GM18858 (cell line): ENCODE measurements around the gene GOLPH3L.
"Not testable (repeated sequence)": the region's sequence is repeated elsewhere in the genome, so short reads cannot be mapped to it uniquely, and the experiment has no call there.

ENCODE experiments used
- ATAC-seq: cut with Tn5 transposase; IDR thresholded peaks from one replicate; pipeline ENCODE4 v1.9.1; 2021; ENCODE audit not compliant: unreplicated experiment

Gene GOLPH3L

GRCh38 chr1:150696995-150697927 is at the start of gene GOLPH3L:
Gene GOLPH3L, minus strand, starts transcription at chr1:150697154. Its CDS starts 2,316 bp downstream, at chr1:150694838.
- peak; percentile 90 for ATAC-seq

GRCh38 chr1:150730130-150730721 is 33.3 kb upstream of the GOLPH3L start:
- no peak for ATAC-seq

DNA sequence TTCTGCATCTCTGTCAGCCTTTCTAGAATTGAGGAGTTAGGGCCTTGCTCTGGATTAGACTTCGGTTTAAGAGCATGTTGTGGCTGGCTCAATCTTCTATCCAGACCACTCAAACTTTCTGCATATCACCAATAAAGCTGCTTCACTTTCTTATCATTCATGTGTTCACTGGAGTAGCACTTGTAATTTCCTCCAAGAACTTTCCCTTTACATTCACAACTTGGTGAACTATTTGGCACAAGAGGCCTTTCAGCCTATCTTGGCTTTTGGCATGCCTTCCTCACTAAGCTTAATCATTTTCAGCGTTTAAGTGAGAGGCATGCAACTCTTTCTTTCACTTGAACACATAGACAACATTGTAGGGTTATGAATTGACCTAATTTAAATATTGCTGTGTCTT is 27.4 kb upstream of the GOLPH3L start:
- no peak for ATAC-seq

DNA sequence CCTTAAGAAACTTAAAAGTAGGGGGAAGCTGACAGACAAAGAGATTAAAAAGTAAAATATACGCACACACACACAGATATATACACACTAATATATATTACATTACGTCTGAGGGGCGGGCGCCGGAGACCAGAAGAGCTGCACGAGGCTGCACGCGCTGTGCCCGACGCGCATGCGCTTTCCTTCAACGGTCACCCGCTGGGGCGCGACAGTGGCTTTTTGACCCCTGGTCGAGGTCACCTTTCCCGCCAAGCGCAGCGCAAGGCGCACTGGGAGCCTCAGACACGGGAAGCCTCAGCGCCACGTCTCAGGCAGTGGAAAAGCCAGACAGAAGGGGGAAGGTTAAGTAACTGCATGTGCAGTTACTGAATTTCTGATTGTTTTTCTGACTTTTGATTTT is 23.7 kb upstream of the GOLPH3L start, which contains the start of gene HORMAD1:
HORMAD1 (minus strand) TSS at position 193 of the 400 bp plus-strand sequence. CDS start 1,390 bp downstream, outside the sequence.
- ATAC-seq: no peak

- ATAC-seq: no peak
Observed at GRCh38 chr1:150720098-150720497, 23.1 kb upstream of the GOLPH3L start.

DNA sequence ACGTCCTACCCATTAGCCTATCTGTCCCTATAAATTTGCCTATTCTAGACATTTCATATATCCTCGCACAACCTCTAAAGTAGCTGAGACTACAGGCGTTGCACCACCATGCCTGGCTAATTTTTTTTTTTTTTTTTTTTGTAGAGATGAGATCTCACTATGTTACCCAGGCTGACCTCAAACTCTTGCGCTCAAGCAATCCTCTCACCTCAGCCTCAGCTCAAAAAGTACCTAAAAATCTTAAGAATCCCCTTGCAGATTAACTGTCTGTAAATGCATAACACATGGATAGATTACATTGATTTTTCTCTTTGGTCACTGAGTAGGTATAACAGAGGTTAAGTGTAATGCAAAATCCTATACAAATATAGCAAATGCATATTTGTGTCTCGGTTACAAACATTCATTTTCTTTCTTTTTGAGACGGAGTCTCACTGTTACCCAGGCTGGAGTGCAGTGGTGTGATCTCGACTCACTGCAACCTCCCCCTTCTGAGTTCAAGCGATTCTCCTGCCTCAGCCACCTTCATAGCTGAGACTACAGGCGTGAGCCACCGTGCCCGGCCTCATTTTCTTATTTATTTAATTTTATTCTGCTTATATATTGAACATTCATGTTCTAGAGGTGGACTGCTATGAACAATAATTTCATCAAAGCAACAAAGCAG is 21.4 kb upstream of the GOLPH3L start:
- no peak for ATAC-seq

DNA sequence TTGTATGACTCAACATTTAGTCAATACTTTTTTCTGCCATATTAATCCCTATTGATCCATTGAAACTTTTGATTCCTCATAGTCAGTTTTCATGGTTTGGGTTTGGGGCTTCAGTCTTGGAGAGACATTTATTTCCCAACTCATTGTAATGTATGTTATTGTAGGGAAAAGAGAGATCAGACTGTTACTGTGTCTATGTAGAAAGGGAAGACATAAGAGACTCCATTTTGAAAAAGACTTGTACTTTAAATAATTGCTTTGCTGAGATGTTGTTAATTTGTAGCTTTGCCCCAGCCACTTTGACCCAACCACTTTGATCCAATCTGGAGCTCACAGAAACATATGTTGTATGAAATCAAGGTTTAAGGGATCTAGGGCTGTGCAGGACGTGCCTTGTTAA is 12.1 kb upstream of the GOLPH3L start:
- ATAC-seq: not testable (repeated sequence)

- peak; percentile 53 for ATAC-seq
Observed at GRCh38 chr1:150708595-150708994, 11.6 kb upstream of the GOLPH3L start.

GRCh38 chr1:150706091-150706490 is 9.1 kb upstream of the GOLPH3L start:
- no peak for ATAC-seq

GRCh38 chr1:150703427-150703826 is 6.5 kb upstream of the GOLPH3L start:
- ATAC-seq: no peak

- ATAC-seq: no peak
Observed at GRCh38 chr1:150696590-150696989, 364 bp downstream of the GOLPH3L start.

DNA sequence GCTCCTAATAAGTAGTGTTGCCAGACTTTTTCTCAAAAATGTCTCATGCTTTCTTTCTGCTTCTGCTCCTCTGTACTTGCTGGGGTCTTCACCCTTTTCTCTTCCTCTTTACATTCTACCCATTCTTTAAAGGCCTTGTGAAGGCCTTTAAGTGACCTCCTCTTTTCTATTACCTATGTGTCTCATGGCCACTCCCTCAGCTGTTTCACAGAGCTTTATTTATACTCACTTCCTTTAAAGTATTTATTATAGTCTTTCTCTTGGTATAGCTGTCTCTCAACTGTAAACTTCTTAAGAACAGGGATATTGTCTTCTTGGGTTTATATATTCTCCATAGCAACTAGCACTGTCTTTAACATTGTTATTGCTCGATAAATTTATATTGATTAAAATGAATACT is 792 bp downstream of the GOLPH3L start:
- ATAC-seq: no peak

- ATAC-seq: no peak
Observed at GRCh38 chr1:150695561-150695960, 1.4 kb downstream of the GOLPH3L start.

GRCh38 chr1:150692720-150693119 is 4.2 kb downstream of the GOLPH3L start:
- ATAC-seq: no peak

- ATAC-seq: no peak
Observed at GRCh38 chr1:150688763-150689162, 8.2 kb downstream of the GOLPH3L start.

GRCh38 chr1:150686275-150686674 is 10.7 kb downstream of the GOLPH3L start:
- ATAC-seq: no peak

GRCh38 chr1:150683914-150684313 is 13.0 kb downstream of the GOLPH3L start:
- ATAC-seq: no peak

DNA sequence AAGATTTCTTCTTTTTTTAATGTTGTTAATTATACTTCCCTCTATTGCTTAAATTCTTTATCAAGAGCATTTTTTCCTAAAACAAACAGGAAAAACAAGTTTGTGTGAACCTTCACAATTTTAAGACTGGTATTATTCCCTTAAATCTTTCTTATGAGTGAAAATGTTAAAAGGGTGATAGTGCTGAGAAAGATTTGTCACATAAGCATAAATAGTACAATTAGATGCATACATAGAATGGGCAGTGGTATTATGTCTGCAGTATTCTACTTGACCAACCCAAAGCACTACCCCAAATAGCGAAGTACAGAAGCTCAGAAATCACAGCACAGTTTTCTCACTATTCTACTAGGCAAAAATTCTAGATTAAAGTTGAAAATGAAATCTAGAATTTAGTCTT is 18.0 kb downstream of the GOLPH3L start:
- no peak for ATAC-seq

DNA sequence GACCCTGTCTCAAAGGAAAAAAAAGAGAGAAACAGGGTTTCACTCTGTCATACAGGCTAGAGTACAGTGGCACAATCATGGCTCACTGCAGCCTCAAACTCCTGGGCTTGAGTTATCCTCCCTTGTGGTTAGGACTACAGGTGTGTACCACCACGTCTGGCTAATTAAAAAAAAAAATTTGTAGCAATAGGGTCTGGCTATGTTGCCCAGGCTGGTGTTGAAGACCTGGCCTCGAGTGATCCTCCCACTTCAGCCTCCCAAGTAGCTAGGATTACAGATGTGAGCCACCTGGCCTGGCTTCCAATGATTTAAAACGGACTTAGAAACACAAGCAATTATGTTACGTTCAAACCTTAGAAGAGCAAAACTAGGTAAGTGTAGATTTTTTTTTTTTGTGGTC is 22.1 kb downstream of the GOLPH3L start:
- no peak for ATAC-seq

DNA sequence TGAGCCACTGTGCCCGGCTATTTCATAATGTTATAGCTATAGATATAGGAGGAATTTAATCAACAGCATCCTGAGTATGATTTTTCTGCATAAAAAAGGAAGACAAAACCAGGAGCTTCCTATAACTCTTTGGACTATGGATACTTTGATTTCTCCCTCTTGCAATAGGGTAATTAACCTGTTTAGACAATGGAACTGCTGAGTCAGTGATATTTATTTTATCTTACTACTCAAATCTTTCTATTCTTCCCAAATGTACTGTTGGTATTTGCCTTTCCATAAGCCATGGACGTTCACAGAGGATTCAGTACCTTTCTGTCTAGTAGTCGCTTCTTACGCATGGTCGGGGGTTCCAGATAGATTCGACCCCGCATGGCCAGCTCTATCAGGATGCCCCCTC is 33.6 kb downstream of the GOLPH3L start:
- no peak for ATAC-seq

- no peak for ATAC-seq
Observed at GRCh38 chr1:150662811-150663210, 34.1 kb downstream of the GOLPH3L start.

DNA sequence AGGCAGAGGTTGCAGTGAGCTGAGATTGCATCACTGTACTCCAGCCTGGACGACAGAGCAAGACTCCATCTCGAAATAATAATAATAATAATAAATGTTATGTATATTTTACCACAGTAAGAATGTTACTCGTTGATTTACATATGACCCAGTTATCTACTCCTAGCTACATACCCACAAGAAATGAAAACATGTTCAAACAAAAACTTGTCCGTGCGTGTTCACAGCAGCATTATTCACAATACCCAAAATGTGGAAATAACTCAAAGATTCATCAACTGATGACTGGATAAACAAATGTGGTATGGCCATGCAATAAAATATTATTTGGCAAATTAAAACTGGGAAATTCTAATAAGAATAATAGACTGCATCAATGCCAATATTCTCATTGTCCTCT is 35.8 kb downstream of the GOLPH3L start:
- ATAC-seq: no peak
